Activated CD4-positive, alpha-beta T cell treated with anti-CD3 and anti-CD28 coated beads, Interleukin-2, amount 50 U/mL, for 1 hour (primary cell): ENCODE measurements around the gene ADGRL3.

Source experiments
- DNase-seq: peaks from one replicate; pipeline ENCODE4 v3.0.0-alpha.2; 2020

ADGRL3 gene

GRCh38 chr4:61431131-61431530 is 231.0 kb downstream of the ADGRL3 start:
- no peak for DNase-seq

- DNase-seq: no peak
Measured at GRCh38 chr4:61437923-61438322, 237.8 kb downstream of the ADGRL3 start.

GRCh38 chr4:61440321-61440720 is 240.2 kb downstream of the ADGRL3 start:
- no peak for DNase-seq

GRCh38 chr4:61442936-61443335 is 242.8 kb downstream of the ADGRL3 start:
- no peak for DNase-seq

- DNase-seq: no peak
Measured at GRCh38 chr4:61443813-61444510, 243.8 kb downstream of the ADGRL3 start.

GRCh38 chr4:61445374-61446063 is 245.4 kb downstream of the ADGRL3 start:
- no peak for DNase-seq

- no peak for DNase-seq
Measured at GRCh38 chr4:61446941-61447340, 246.8 kb downstream of the ADGRL3 start.

- no peak for DNase-seq
Measured at GRCh38 chr4:61447918-61448317, 247.8 kb downstream of the ADGRL3 start.

GRCh38 chr4:61451935-61452334 is 251.8 kb downstream of the ADGRL3 start:
- no peak for DNase-seq

- no peak for DNase-seq
Measured at GRCh38 chr4:61461956-61462355, 261.8 kb downstream of the ADGRL3 start.

GRCh38 chr4:61462451-61463326 is 262.6 kb downstream of the ADGRL3 start:
- no peak for DNase-seq

GRCh38 chr4:61468024-61468720 is 268.0 kb downstream of the ADGRL3 start:
- DNase-seq: no peak

- no peak for DNase-seq
Measured at GRCh38 chr4:61473306-61473705, 273.2 kb downstream of the ADGRL3 start.

- DNase-seq: no peak
Measured at GRCh38 chr4:61478340-61478739, 278.2 kb downstream of the ADGRL3 start.

- DNase-seq: no peak
Measured at GRCh38 chr4:61485056-61485455, 284.9 kb downstream of the ADGRL3 start.

GRCh38 chr4:61489927-61490326 is 289.8 kb downstream of the ADGRL3 start:
- DNase-seq: no peak

GRCh38 chr4:61493041-61493440 is 292.9 kb downstream of the ADGRL3 start:
- no peak for DNase-seq

- no peak for DNase-seq
Measured at GRCh38 chr4:61493470-61493869, 293.3 kb downstream of the ADGRL3 start.

- DNase-seq: no peak
Measured at GRCh38 chr4:61500883-61501282, 300.8 kb downstream of the ADGRL3 start.

- DNase-seq: no peak
Measured at GRCh38 chr4:61501812-61502211, 301.7 kb downstream of the ADGRL3 start.

- DNase-seq: no peak
Measured at GRCh38 chr4:61505773-61506685, 305.9 kb downstream of the ADGRL3 start.

GRCh38 chr4:61507091-61507490 is 307.0 kb downstream of the ADGRL3 start:
- DNase-seq: no peak
